GM23338 (cell line): ENCODE data around the gene ZNF532. TPM values are rescaled to one million over a fixed set of nuclear protein-coding genes. Genes with fewer than 3 reads are reported as not detected.

Experiments
- ATAC-seq: fragments of 200-7000 bp; cut with Tn5 transposase; 3 replicates; pipeline ENCODE4 v1.9.1; 2020
- DNase-seq: peaks from one replicate; pipeline ENCODE4 v3.0.0-alpha.2; 2015; ENCODE audit warnings: low spot score
- H2AFZ ChIP-seq: fragments of 200-600 bp; sonication (generic); 2 replicates; pipeline ENCODE4 v1.8.0; 2016; ENCODE audit warnings: antibody characterized with exemption, mild to moderate bottlenecking, moderate library complexity
- H3F3A ChIP-seq: fragments of 200-600 bp; sonication (generic); replicated peaks from 2 replicates; pipeline ENCODE4 v1.8.0; 2017; ENCODE audit warnings: antibody characterized with exemption, mixed run types, low read depth
- H3K27ac ChIP-seq: fragments of 200-600 bp; sonication (generic); 2 replicates; pipeline ENCODE4 v1.6.1; 2016; ENCODE audit warnings: low read depth
- H3K27me3 ChIP-seq: fragments of 200-600 bp; sonication (generic); 2 replicates; pipeline ENCODE4 v1.8.0; 2016; ENCODE audit warnings: mild to moderate bottlenecking, mixed run types, moderate library complexity; ENCODE audit not compliant: insufficient read depth
- H3K36me3 ChIP-seq: fragments of 200-600 bp; sonication (generic); 2 replicates; pipeline ENCODE4 v1.8.0; 2016; ENCODE audit warnings: mild to moderate bottlenecking; ENCODE audit not compliant: insufficient read depth
- H3K4me1 ChIP-seq: fragments of 200-600 bp; sonication (generic); 2 replicates; pipeline ENCODE4 v1.8.0; 2016; ENCODE audit warnings: mild to moderate bottlenecking, moderate library complexity; ENCODE audit not compliant: insufficient read depth
- H3K4me2 ChIP-seq: fragments of 200-600 bp; sonication (generic); 2 replicates; pipeline ENCODE4 v1.7.1; 2017; ENCODE audit warnings: mixed run types
- H3K4me3 ChIP-seq: fragments of 200-600 bp; sonication (generic); 2 replicates; pipeline ENCODE4 v1.6.1; 2016; ENCODE audit warnings: mixed run types
- H3K79me2 ChIP-seq: fragments of 200-600 bp; sonication (generic); replicated peaks from 2 replicates; pipeline ENCODE4 v1.8.0; 2017; ENCODE audit warnings: mild to moderate bottlenecking; ENCODE audit not compliant: insufficient read depth
- H3K9me2 ChIP-seq: fragments of 200-600 bp; sonication (generic); 2 replicates; pipeline ENCODE4 v1.8.0; 2017; ENCODE audit not compliant: insufficient read depth
- H4K20me1 ChIP-seq: fragments of 200-600 bp; sonication (generic); replicated peaks from 2 replicates; pipeline ENCODE4 v1.8.0; 2017; ENCODE audit warnings: mild to moderate bottlenecking; ENCODE audit not compliant: insufficient read depth
- H3K27ac Mint-ChIP-seq: 2 replicates; pipeline ENCODE4 v1.8.0; 2020; ENCODE audit warnings: inconsistent platforms, mild to moderate bottlenecking, moderate library complexity, mixed read lengths
- H3K27me3 Mint-ChIP-seq: 3 replicates; pipeline ENCODE4 v1.8.0; 2022; ENCODE audit warnings: low read depth, mild to moderate bottlenecking, moderate library complexity, mixed read lengths, inconsistent platforms; ENCODE audit not compliant: insufficient read depth, poor library complexity
- H3K36me3 Mint-ChIP-seq: 3 replicates; pipeline ENCODE4 v1.8.0; 2021; ENCODE audit warnings: low read depth, mild to moderate bottlenecking, inconsistent platforms, moderate library complexity, mixed read lengths
- H3K4me1 Mint-ChIP-seq: 3 replicates; pipeline ENCODE4 v1.8.0; 2020; ENCODE audit warnings: mild to moderate bottlenecking, inconsistent platforms, mixed read lengths
- H3K4me3 Mint-ChIP-seq: 3 replicates; pipeline ENCODE4 v1.8.0; 2021; ENCODE audit warnings: moderate library complexity, mild to moderate bottlenecking, inconsistent platforms, mixed read lengths
- H3K9me3 Mint-ChIP-seq: 3 replicates; pipeline ENCODE4 v1.8.0; 2020; ENCODE audit warnings: moderate library complexity, mild to moderate bottlenecking, inconsistent platforms, mixed read lengths
- CREB1 ChIP-seq: fragments of 250-450 bp; sonication (Bioruptor Pico); IDR thresholded peaks from 2 replicates; pipeline ENCODE4 v1.5.0; 2020; ENCODE audit warnings: low read depth, mild to moderate bottlenecking, moderate library complexity
- EZH2phosphoT487 ChIP-seq: fragments of 200-600 bp; sonication (generic); IDR thresholded peaks from one replicate; pipeline ENCODE4 v1.8.1; 2018; ENCODE audit warnings: antibody characterized with exemption; ENCODE audit not compliant: unreplicated experiment
- NANOG ChIP-seq: IDR thresholded peaks from 2 replicates; pipeline ENCODE4 v1.6.1; 2016; ENCODE audit warnings: antibody characterized with exemption, borderline replicate concordance
- POLR2AphosphoS5 ChIP-seq: IDR thresholded peaks from 2 replicates; pipeline ENCODE4 v1.6.1; 2016; ENCODE audit warnings: antibody characterized with exemption, low read depth
- STAT1 ChIP-seq: IDR thresholded peaks from one replicate; pipeline ENCODE4 v1.6.1; 2016; ENCODE audit warnings: antibody characterized with exemption; ENCODE audit not compliant: unreplicated experiment
- ZNF114 ChIP-seq: fragments of 250-450 bp; sonication (Bioruptor Pico); IDR thresholded peaks from 2 replicates; pipeline ENCODE4 v1.5.0; 2020; ENCODE audit warnings: mild to moderate bottlenecking, moderate library complexity
- long read RNA-seq: library from polyadenylated mRNA; unstranded; transcript quantifications from one replicate; pipeline ENCODE4 v2.0.0, GENCODE V29; 2020; ENCODE audit not compliant: unreplicated experiment
- polyA plus RNA-seq: library from polyadenylated mRNA; unstranded; fragments of >200 nt; fragmentation: Nextera tagmentation; extraction: Ambion mirVana; gene quantifications from 2 replicates; pipeline ENCODE4 v1.2.1, GENCODE V29; 2016
- total RNA-seq: library from RNA; depleted of rRNA; stranded (reverse); fragments of >200 nt; shearing (Covaris generic); gene quantifications from 2 replicates; pipeline ENCODE4 v1.2.3, GENCODE V29; 2014; rRNA removed
- TF ChIP-seq, protein P1 (sequence below), 2 experiments: fragments of 200-600 bp in 1 of 2; sonication (generic) in 1 of 2; conservative IDR thresholded peaks; 2 replicates each; pipeline versions ENCODE4 v1.5.1 to v1.6.1; 2016 to 2017; ENCODE audit warnings: antibody characterized with exemption in 2 of 2, low read depth in 2 of 2, mild to moderate bottlenecking in 2 of 2, moderate library complexity in 1 of 2

The ZNF532 gene, protein sequence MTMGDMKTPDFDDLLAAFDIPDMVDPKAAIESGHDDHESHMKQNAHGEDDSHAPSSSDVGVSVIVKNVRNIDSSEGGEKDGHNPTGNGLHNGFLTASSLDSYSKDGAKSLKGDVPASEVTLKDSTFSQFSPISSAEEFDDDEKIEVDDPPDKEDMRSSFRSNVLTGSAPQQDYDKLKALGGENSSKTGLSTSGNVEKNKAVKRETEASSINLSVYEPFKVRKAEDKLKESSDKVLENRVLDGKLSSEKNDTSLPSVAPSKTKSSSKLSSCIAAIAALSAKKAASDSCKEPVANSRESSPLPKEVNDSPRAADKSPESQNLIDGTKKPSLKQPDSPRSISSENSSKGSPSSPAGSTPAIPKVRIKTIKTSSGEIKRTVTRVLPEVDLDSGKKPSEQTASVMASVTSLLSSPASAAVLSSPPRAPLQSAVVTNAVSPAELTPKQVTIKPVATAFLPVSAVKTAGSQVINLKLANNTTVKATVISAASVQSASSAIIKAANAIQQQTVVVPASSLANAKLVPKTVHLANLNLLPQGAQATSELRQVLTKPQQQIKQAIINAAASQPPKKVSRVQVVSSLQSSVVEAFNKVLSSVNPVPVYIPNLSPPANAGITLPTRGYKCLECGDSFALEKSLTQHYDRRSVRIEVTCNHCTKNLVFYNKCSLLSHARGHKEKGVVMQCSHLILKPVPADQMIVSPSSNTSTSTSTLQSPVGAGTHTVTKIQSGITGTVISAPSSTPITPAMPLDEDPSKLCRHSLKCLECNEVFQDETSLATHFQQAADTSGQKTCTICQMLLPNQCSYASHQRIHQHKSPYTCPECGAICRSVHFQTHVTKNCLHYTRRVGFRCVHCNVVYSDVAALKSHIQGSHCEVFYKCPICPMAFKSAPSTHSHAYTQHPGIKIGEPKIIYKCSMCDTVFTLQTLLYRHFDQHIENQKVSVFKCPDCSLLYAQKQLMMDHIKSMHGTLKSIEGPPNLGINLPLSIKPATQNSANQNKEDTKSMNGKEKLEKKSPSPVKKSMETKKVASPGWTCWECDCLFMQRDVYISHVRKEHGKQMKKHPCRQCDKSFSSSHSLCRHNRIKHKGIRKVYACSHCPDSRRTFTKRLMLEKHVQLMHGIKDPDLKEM (N-terminal part only)
- total RNA-seq (216 and 225 TPM in 2 replicates), polyA plus RNA-seq (49.8 and 51.5 TPM in 2 replicates)
- long read RNA-seq, full-length matches to known transcripts = 2 of 12 reads
- long read RNA-seq, partial matches to known transcripts = 0 of 12 reads
- long read RNA-seq, other reads (novel, unspliced or antisense) = 10 of 12 reads

DNA sequence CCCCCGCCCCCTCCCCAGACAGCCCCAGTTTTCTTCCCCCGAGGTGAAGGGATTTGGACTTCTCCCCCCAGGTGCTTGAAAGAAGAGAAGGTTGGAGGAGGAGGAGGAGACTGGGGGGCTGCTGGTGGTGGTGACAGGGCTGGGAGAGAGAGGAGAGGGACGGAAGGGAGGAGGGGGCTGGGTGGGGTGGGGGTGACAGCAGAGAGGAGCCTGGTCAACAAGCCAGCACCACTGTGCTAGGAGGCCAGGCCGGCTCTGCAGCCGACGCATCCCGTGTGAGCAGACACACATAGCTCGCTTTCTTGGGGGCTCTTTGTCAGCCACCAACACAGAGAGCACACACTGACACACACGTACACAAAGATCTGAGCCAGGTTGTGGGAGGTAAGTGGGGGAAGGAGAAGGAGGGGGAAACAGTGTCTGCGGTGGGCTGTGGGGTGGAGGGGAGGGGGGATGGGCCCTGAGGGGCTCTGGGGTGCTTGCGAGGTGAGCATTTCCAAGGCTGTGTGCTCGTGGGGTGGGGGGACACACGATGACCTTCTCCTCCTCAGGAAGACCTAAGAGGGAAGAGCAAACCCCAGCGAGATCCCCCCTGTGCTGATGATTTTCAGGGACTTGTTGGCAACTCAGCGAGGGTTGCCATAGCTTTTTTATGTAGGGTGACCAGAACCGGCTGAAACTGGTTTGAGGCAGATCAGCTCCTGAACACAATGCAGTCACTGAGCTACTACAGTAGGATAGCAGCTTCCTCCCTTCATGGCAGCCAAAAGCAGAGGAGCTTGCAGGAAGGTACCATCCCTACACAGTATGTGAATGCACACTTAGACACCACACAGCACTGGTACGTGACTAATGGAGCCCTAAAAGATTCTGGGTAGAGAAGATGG lies at the start of gene ZNF532:
Gene ZNF532, plus strand, starts transcription at position 732 of the 887 bp plus-strand sequence. CDS start 53,411 bp downstream, outside the sequence.
- H2AFZ ChIP-seq = no peak within 1 kb of the TSS
- ATAC-seq = peak; percentile 22
- H3K9me3 Mint-ChIP-seq = peaks cover 9% of the 10 kb centered on the region
- no peaks in the 10 kb centered on the region for H3K27me3 ChIP-seq
- peak within 1 kb of the TSS; percentile 51 for H3K4me3 ChIP-seq
- H3K27me3 Mint-ChIP-seq = peaks cover 14% of the 10 kb centered on the region
- H3K4me1 Mint-ChIP-seq = peaks cover 81% of the 10 kb centered on the region
- H3K4me3 Mint-ChIP-seq = peak within 1 kb of the TSS; percentile 72
- H3K27ac Mint-ChIP-seq = peak within 1 kb of the TSS; percentile 97
- H3K4me1 ChIP-seq = peaks cover 65% of the 10 kb centered on the region
- TF ChIP-seq POLR2AphosphoS5 (peak; percentile 16; the same call in 1 of the 2 replicates), EZH2phosphoT487 (no peak)
- no peaks in the 10 kb centered on the region for H3K9me2 ChIP-seq
- peak; percentile 74 for DNase-seq
- H4K20me1 ChIP-seq = 0 out of 2 replicates have a peak, but pooled peaks cover 9% of the 10 kb centered on the region
- peaks cover 21% of the 10 kb centered on the region; the same call in 1 of the 2 replicates for H3F3A ChIP-seq
- H3K4me2 ChIP-seq = peak within 1 kb of the TSS; percentile 75
- H3K27ac ChIP-seq = peak within 1 kb of the TSS; percentile 93
- peaks cover 56% of the 10 kb centered on the region for H3K36me3 Mint-ChIP-seq
- peaks cover 57% of the 10 kb centered on the region for H3K79me2 ChIP-seq
- peaks cover 23% of the 10 kb centered on the region for H3K36me3 ChIP-seq

DNA sequence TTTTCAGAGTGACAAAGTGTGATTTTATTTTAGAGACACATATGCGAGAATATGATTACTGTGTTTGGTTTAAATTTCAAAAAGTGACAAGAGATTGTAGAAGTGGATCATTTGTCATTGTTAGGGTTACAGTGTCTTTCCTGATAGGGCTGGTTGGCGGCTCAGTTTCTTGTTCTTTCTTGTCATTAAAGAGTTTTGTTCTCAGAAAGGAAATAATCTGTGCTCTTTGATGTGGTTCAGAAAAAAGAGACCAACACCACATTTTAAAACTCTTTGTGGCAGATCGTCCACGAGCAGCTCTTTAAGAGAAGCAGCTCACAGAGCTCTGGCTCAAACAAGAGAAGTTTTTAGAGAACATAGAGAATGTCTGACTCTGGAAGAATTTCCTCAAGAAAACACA lies 45.6 kb upstream of the ZNF532 start:
- Histone ChIP-seq H3K27me3 (no peaks in the 10 kb centered on the region), H3K4me2 (no peak overlapping the region), H3K36me3 (no peaks in the 10 kb centered on the region), H3K79me2 (no peaks in the 10 kb centered on the region), H3K4me1 (peaks cover 24% of the 10 kb centered on the region), H3K27ac (no peak overlapping the region), H3K9me2 (0 out of 2 replicates have a peak, but pooled peaks cover under 1% of the 10 kb centered on the region), H2AFZ (peak overlapping the region; percentile 68; the same call in 1 of the 2 replicates), H3F3A (peaks cover 6% of the 10 kb centered on the region; the same call in 1 of the 2 replicates), H3K4me3 (no peak overlapping the region), H4K20me1 (no peaks in the 10 kb centered on the region)
- Mint-ChIP-seq H3K4me1 (peaks cover 22% of the 10 kb centered on the region), H3K4me3 (no peak overlapping the region), H3K27ac (no peak overlapping the region; the same call in 1 of the 2 replicates), H3K27me3 (peaks cover 1% of the 10 kb centered on the region), H3K9me3 (no peaks in the 10 kb centered on the region), H3K36me3 (no peaks in the 10 kb centered on the region)
- ATAC-seq (no peak), DNase-seq (no peak)
- TF ChIP-seq EZH2phosphoT487 = no peak

DNA sequence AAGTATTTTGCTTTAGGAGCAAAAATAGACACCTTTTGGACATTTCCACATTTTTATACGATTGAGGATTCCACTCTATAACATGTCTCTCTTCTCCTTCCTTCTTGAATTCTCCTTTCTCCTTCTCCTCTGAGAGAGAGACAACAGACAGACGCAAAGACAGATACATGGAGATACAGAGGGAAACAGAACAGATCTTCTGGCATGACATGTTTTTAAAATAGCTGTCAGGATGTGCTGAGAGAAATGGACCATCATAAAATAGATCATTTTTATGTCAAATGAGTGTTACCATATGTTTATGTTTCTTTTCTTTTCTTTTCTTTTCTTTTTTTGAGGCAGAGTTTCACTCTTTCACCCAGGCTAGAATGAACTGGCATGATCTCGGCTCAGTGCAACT lies 44.4 kb upstream of the ZNF532 start:
- Histone ChIP-seq H3K4me3 (no peak overlapping the region), H3K27me3 (no peaks in the 10 kb centered on the region), H3K9me2 (no peaks in the 10 kb centered on the region), H3F3A (peaks cover 6% of the 10 kb centered on the region; the same call in 1 of the 2 replicates), H3K4me2 (no peak overlapping the region), H3K27ac (no peak overlapping the region), H3K36me3 (no peaks in the 10 kb centered on the region), H3K79me2 (no peaks in the 10 kb centered on the region), H3K4me1 (peaks cover 24% of the 10 kb centered on the region), H4K20me1 (no peaks in the 10 kb centered on the region), H2AFZ (peak overlapping the region; percentile 60)
- no peak for ATAC-seq
- Mint-ChIP-seq H3K4me1 (peaks cover 25% of the 10 kb centered on the region), H3K27me3 (peaks cover 1% of the 10 kb centered on the region), H3K36me3 (no peaks in the 10 kb centered on the region), H3K27ac (no peak overlapping the region), H3K9me3 (no peaks in the 10 kb centered on the region), H3K4me3 (no peak overlapping the region)
- no peak for DNase-seq
- TF ChIP-seq POLR2AphosphoS5 (no peak), NANOG (no peak), ZNF114 (CRISPR knock-in tag) (no peak), EZH2phosphoT487 (no peak), STAT1 (no peak), CREB1 (CRISPR knock-in tag) (no peak)
- TF ChIP-seq, protein P1, sequence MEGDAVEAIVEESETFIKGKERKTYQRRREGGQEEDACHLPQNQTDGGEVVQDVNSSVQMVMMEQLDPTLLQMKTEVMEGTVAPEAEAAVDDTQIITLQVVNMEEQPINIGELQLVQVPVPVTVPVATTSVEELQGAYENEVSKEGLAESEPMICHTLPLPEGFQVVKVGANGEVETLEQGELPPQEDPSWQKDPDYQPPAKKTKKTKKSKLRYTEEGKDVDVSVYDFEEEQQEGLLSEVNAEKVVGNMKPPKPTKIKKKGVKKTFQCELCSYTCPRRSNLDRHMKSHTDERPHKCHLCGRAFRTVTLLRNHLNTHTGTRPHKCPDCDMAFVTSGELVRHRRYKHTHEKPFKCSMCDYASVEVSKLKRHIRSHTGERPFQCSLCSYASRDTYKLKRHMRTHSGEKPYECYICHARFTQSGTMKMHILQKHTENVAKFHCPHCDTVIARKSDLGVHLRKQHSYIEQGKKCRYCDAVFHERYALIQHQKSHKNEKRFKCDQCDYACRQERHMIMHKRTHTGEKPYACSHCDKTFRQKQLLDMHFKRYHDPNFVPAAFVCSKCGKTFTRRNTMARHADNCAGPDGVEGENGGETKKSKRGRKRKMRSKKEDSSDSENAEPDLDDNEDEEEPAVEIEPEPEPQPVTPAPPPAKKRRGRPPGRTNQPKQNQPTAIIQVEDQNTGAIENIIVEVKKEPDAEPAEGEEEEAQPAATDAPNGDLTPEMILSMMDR (conservative IDR thresholded peaks at IDR 0.05; ENCODE audit: low read depth in 2 of 2) = no peak
